Natural killer cell treated with Interleukin-12 subunit alpha and Interleukin-12 subunit beta and Interleukin-15 and Interleukin-18, amount 100 ng/mL, for 72 hours (primary cell): ENCODE measurements around the gene CACNA1B. TPM values are rescaled to one million over a fixed set of nuclear protein-coding genes. Genes with fewer than 3 reads are reported as not detected.
"Not testable (repeated sequence)": the region's sequence is repeated elsewhere in the genome, so short reads cannot be mapped to it uniquely, and the experiment has no call there.

Source experiments
- ATAC-seq, 2 donors: fragments of 150-1000 bp; cut with Tn5 transposase in 1 of 2; sonication (Bioruptor Pico), chemical (Tn5 transposase) in 1 of 2; 2 replicates each; pipeline ENCODE4 v1.10.0; 2021
- DNase-seq: peaks from one replicate; pipeline ENCODE4 v3.0.0; 2022; ENCODE audit warnings: low spot score
- H3K27ac Mint-ChIP-seq, 2 donors: 1 replicate in 1 of 2; 2 replicates in 1 of 2; pipeline ENCODE4 v1.8.0; 2022; ENCODE audit warnings: mixed read lengths in 2 of 2, mild to moderate bottlenecking in 1 of 2, moderate library complexity in 1 of 2
- H3K27me3 Mint-ChIP-seq, 2 donors: 1 replicate in 1 of 2; 2 replicates in 1 of 2; pipeline ENCODE4 v1.8.0; 2022; ENCODE audit warnings: mixed read lengths in 2 of 2
- H3K36me3 Mint-ChIP-seq: one replicate; pipeline ENCODE4 v1.8.0; 2022; ENCODE audit warnings: mixed read lengths
- H3K4me1 Mint-ChIP-seq, 2 donors: 1 replicate in 1 of 2; 2 replicates in 1 of 2; pipeline ENCODE4 v1.8.0; 2022; ENCODE audit warnings: low read depth in 2 of 2, mixed read lengths in 2 of 2, mild to moderate bottlenecking in 1 of 2
- H3K4me3 Mint-ChIP-seq: one replicate; pipeline ENCODE4 v1.8.0; 2022; ENCODE audit warnings: mixed read lengths
- H3K9me3 Mint-ChIP-seq: 2 replicates; pipeline ENCODE4 v1.8.0; 2022; ENCODE audit warnings: mixed read lengths
- total RNA-seq, 2 donors: library from RNA; stranded (reverse); gene quantifications; one replicate each; pipeline ENCODE4 v1.2.3, GENCODE V29; 2022

The CACNA1B gene
- under 1 TPM; 0.11 to 0.90 TPM for total RNA-seq

GRCh38 chr9:137877506-137878122 is at the start of gene CACNA1B:
Gene CACNA1B (plus strand): TSS chr9:137877782. CDS start chr9:137877934, 152 bp downstream.
- peak; percentile 3 to 43 for ATAC-seq
- H3K4me1 Mint-ChIP-seq, H3K27ac Mint-ChIP-seq, H3K36me3 Mint-ChIP-seq, H3K9me3 Mint-ChIP-seq, DNase-seq: not testable (repeated sequence)
- Mint-ChIP-seq H3K27me3 (peaks cover 28 to 29% of the 10 kb centered on the region in 2 donors), H3K4me3 (peak within 1 kb of the TSS; percentile 21)

GRCh38 chr9:137827908-137828526 is 49.6 kb upstream of the CACNA1B start:
- H3K27ac Mint-ChIP-seq, result no peak overlapping the region
- no peak for DNase-seq
- no peak overlapping the region for H3K4me3 Mint-ChIP-seq
- ATAC-seq, result no peak
- H3K9me3 Mint-ChIP-seq, result no peaks in the 10 kb centered on the region
- no peaks in the 10 kb centered on the region for H3K36me3 Mint-ChIP-seq
- H3K4me1 Mint-ChIP-seq, result peaks cover 0 to 23% of the 10 kb centered on the region in 2 donors
- no peaks in the 10 kb centered on the region for H3K27me3 Mint-ChIP-seq

- H3K27me3 Mint-ChIP-seq, result no peaks in the 10 kb centered on the region
- H3K36me3 Mint-ChIP-seq, result no peaks in the 10 kb centered on the region
- no peak overlapping the region for H3K4me3 Mint-ChIP-seq
- ATAC-seq (peak in 1 of 2 donors; percentile 37), DNase-seq (no peak)
- H3K27ac Mint-ChIP-seq, result no peak overlapping the region
- peaks cover 0 to 23% of the 10 kb centered on the region in 2 donors for H3K4me1 Mint-ChIP-seq
- no peaks in the 10 kb centered on the region for H3K9me3 Mint-ChIP-seq
Measured at GRCh38 chr9:137828527-137829259, 48.9 kb upstream of the CACNA1B start.

GRCh38 chr9:137829260-137829996 is 48.2 kb upstream of the CACNA1B start:
- Mint-ChIP-seq H3K27ac (no peak overlapping the region), H3K36me3 (no peaks in the 10 kb centered on the region), H3K9me3 (no peaks in the 10 kb centered on the region), H3K4me1 (peaks cover 0 to 17% of the 10 kb centered on the region in 2 donors), H3K4me3 (no peak overlapping the region), H3K27me3 (no peaks in the 10 kb centered on the region)
- ATAC-seq (no peak), DNase-seq (no peak)

- Mint-ChIP-seq H3K4me3 (no peak overlapping the region), H3K4me1 (peaks cover 0 to 7% of the 10 kb centered on the region in 2 donors), H3K36me3 (no peaks in the 10 kb centered on the region), H3K27me3 (no peaks in the 10 kb centered on the region), H3K9me3 (no peaks in the 10 kb centered on the region), H3K27ac (no peak overlapping the region)
- DNase-seq (no peak), ATAC-seq (no peak)
Measured at GRCh38 chr9:137832191-137832700, 45.3 kb upstream of the CACNA1B start.

- no peaks in the 10 kb centered on the region for H3K9me3 Mint-ChIP-seq
- H3K36me3 Mint-ChIP-seq, result no peaks in the 10 kb centered on the region
- ATAC-seq (no peak), DNase-seq (no peak)
- H3K27ac Mint-ChIP-seq, result no peak overlapping the region
- no peaks in the 10 kb centered on the region for H3K27me3 Mint-ChIP-seq
- H3K4me3 Mint-ChIP-seq, result no peak overlapping the region
- peaks cover 0 to 7% of the 10 kb centered on the region in 2 donors for H3K4me1 Mint-ChIP-seq
Measured at GRCh38 chr9:137832830-137833590, 44.6 kb upstream of the CACNA1B start.

GRCh38 chr9:137833721-137834613 is 43.6 kb upstream of the CACNA1B start:
- DNase-seq, result no peak
- H3K36me3 Mint-ChIP-seq, result no peaks in the 10 kb centered on the region

GRCh38 chr9:137834846-137835546 is 42.6 kb upstream of the CACNA1B start:
- H3K27ac Mint-ChIP-seq, result no peak overlapping the region
- DNase-seq (no peak), ATAC-seq (no peak)

More at GRCh38 chr9:137833721-137834613, 43.6 kb upstream of the CACNA1B start:
- H3K27me3 Mint-ChIP-seq, result no peaks in the 10 kb centered on the region
- H3K9me3 Mint-ChIP-seq, result no peaks in the 10 kb centered on the region
- H3K27ac Mint-ChIP-seq, result no peak overlapping the region
- peaks cover 0 to 7% of the 10 kb centered on the region in 2 donors for H3K4me1 Mint-ChIP-seq
- no peak overlapping the region for H3K4me3 Mint-ChIP-seq
- ATAC-seq, result peak; percentile 33 to 37

GRCh38 chr9:137836151-137836830 is 41.3 kb upstream of the CACNA1B start:
- H3K27ac Mint-ChIP-seq, result no peak overlapping the region

More at GRCh38 chr9:137834846-137835546, 42.6 kb upstream of the CACNA1B start:
- no peaks in the 10 kb centered on the region for H3K27me3 Mint-ChIP-seq
- no peaks in the 10 kb centered on the region for H3K36me3 Mint-ChIP-seq
- H3K4me1 Mint-ChIP-seq, result peaks cover 0 to 7% of the 10 kb centered on the region in 2 donors
- H3K4me3 Mint-ChIP-seq, result no peak overlapping the region
- H3K9me3 Mint-ChIP-seq, result no peaks in the 10 kb centered on the region

GRCh38 chr9:137836831-137837241 is 40.7 kb upstream of the CACNA1B start:
- DNase-seq, result no peak
- Mint-ChIP-seq H3K4me1 (peaks cover 0 to 3% of the 10 kb centered on the region in 2 donors), H3K4me3 (no peak overlapping the region), H3K27ac (no peak overlapping the region), H3K36me3 (no peaks in the 10 kb centered on the region), H3K27me3 (no peaks in the 10 kb centered on the region), H3K9me3 (no peaks in the 10 kb centered on the region)
- no peak for ATAC-seq

More at GRCh38 chr9:137836151-137836830, 41.3 kb upstream of the CACNA1B start:
- Mint-ChIP-seq H3K9me3 (no peaks in the 10 kb centered on the region), H3K36me3 (no peaks in the 10 kb centered on the region), H3K27me3 (no peaks in the 10 kb centered on the region), H3K4me1 (peaks cover 0 to 6% of the 10 kb centered on the region in 2 donors), H3K4me3 (no peak overlapping the region)
- no peak for DNase-seq
- no peak for ATAC-seq
